Duodenal mucosa (tissue), 2 donors: Measurements from ENCODE around the gene AADACL4.
"Not testable (repeated sequence)": the region's sequence is repeated elsewhere in the genome, so short reads cannot be mapped to it uniquely, and the experiment has no call there.

Experiments used
- H3K27ac ChIP-seq: one replicate; pipeline ENCODE4 v1.7.0; 2013; ENCODE audit warnings: low read depth, low read length
- H3K27me3 ChIP-seq, 2 donors: one replicate each; pipeline ENCODE4 v1.7.0; 2013; ENCODE audit warnings: low read length in 2 of 2, control low read depth in 1 of 2; ENCODE audit not compliant: insufficient read depth in 2 of 2, control insufficient read depth in 1 of 2
- H3K36me3 ChIP-seq, 2 donors: one replicate each; pipeline ENCODE4 v1.7.0; 2013; ENCODE audit warnings: low read length in 2 of 2, control low read depth in 1 of 2; ENCODE audit not compliant: insufficient read depth in 2 of 2, control insufficient read depth in 1 of 2
- H3K4me1 ChIP-seq, 2 donors: one replicate each; pipeline ENCODE4 v1.7.0; 2013; ENCODE audit warnings: low read length in 2 of 2, control low read depth in 1 of 2; ENCODE audit not compliant: insufficient read depth in 2 of 2, control insufficient read depth in 1 of 2
- H3K4me3 ChIP-seq, 2 donors: one replicate each; pipeline ENCODE4 v1.7.0; 2013; ENCODE audit warnings: low read length in 2 of 2, low read depth in 1 of 2
- H3K9ac ChIP-seq, 2 donors: one replicate each; pipeline ENCODE4 v1.7.0; 2013; ENCODE audit warnings: low read length in 2 of 2, low read depth in 1 of 2
- H3K9me3 ChIP-seq, 2 donors: one replicate each; pipeline ENCODE4 v1.7.0; 2013; ENCODE audit warnings: low read length in 2 of 2, control low read depth in 1 of 2; ENCODE audit not compliant: control insufficient read depth in 1 of 2

Gene AADACL4

GRCh38 chr1:12706061-12706460 lies 62.2 kb downstream of the AADACL4 start:
- H3K36me3 ChIP-seq: no peaks in the 10 kb centered on the region
- no peak overlapping the region for H3K27ac ChIP-seq
- H3K4me1 ChIP-seq: no peaks in the 10 kb centered on the region
- H3K27me3 ChIP-seq: no peaks in the 10 kb centered on the region
- no peak overlapping the region for H3K9ac ChIP-seq
- no peak overlapping the region for H3K4me3 ChIP-seq
- peaks cover 8 to 9% of the 10 kb centered on the region in 2 donors for H3K9me3 ChIP-seq

GRCh38 chr1:12708396-12709090 lies 64.7 kb downstream of the AADACL4 start:
- no peaks in the 10 kb centered on the region for H3K4me1 ChIP-seq
- H3K9ac ChIP-seq: no peak overlapping the region
- H3K27me3 ChIP-seq: no peaks in the 10 kb centered on the region
- no peak overlapping the region for H3K4me3 ChIP-seq
- H3K27ac ChIP-seq: no peak overlapping the region
- no peaks in the 10 kb centered on the region for H3K36me3 ChIP-seq
- peaks cover 2 to 7% of the 10 kb centered on the region in 2 donors for H3K9me3 ChIP-seq

GRCh38 chr1:12709091-12709491 lies 65.2 kb downstream of the AADACL4 start:
- peaks cover 0 to 2% of the 10 kb centered on the region in 2 donors for H3K9me3 ChIP-seq
- H3K36me3 ChIP-seq: no peaks in the 10 kb centered on the region
- H3K4me1 ChIP-seq: no peaks in the 10 kb centered on the region
- no peak overlapping the region for H3K9ac ChIP-seq
- no peak overlapping the region for H3K27ac ChIP-seq
- H3K27me3 ChIP-seq: no peaks in the 10 kb centered on the region
- no peak overlapping the region for H3K4me3 ChIP-seq

GRCh38 chr1:12709696-12710095 lies 65.8 kb downstream of the AADACL4 start:
- no peaks in the 10 kb centered on the region for H3K9me3 ChIP-seq
- no peak overlapping the region for H3K27ac ChIP-seq
- no peaks in the 10 kb centered on the region for H3K4me1 ChIP-seq
- no peak overlapping the region for H3K4me3 ChIP-seq
- H3K36me3 ChIP-seq: no peaks in the 10 kb centered on the region
- H3K9ac ChIP-seq: no peak overlapping the region
- no peaks in the 10 kb centered on the region for H3K27me3 ChIP-seq

- no peaks in the 10 kb centered on the region for H3K9me3 ChIP-seq
- no peaks in the 10 kb centered on the region for H3K4me1 ChIP-seq
- H3K27ac ChIP-seq: no peak overlapping the region
- no peak overlapping the region for H3K4me3 ChIP-seq
- H3K27me3 ChIP-seq: no peaks in the 10 kb centered on the region
- H3K36me3 ChIP-seq: no peaks in the 10 kb centered on the region
- no peak overlapping the region for H3K9ac ChIP-seq
Measured at GRCh38 chr1:12711536-12711935, 67.7 kb downstream of the AADACL4 start.

GRCh38 chr1:12712076-12712475 lies 68.2 kb downstream of the AADACL4 start:
- H3K9ac ChIP-seq: no peak overlapping the region
- no peaks in the 10 kb centered on the region for H3K9me3 ChIP-seq
- no peak overlapping the region for H3K4me3 ChIP-seq
- H3K4me1 ChIP-seq: no peaks in the 10 kb centered on the region
- no peak overlapping the region for H3K27ac ChIP-seq
- no peaks in the 10 kb centered on the region for H3K27me3 ChIP-seq
- H3K36me3 ChIP-seq: no peaks in the 10 kb centered on the region

- Histone ChIP-seq H3K9me3 (no peaks in the 10 kb centered on the region), H3K4me1 (no peaks in the 10 kb centered on the region), H3K27me3 (no peaks in the 10 kb centered on the region), H3K9ac (no peak overlapping the region), H3K36me3 (no peaks in the 10 kb centered on the region), H3K27ac (no peak overlapping the region), H3K4me3 (no peak overlapping the region)
Measured at GRCh38 chr1:12712929-12713328, 69.0 kb downstream of the AADACL4 start.

- not testable (repeated sequence) for H3K9me3 ChIP-seq, H3K4me3 ChIP-seq, H3K9ac ChIP-seq, H3K36me3 ChIP-seq, H3K27me3 ChIP-seq, H3K27ac ChIP-seq, H3K4me1 ChIP-seq
Measured at GRCh38 chr1:12713651-12714050, 69.8 kb downstream of the AADACL4 start.

- Histone ChIP-seq H3K9me3 (no peaks in the 10 kb centered on the region), H3K27me3 (no peaks in the 10 kb centered on the region), H3K4me1 (no peaks in the 10 kb centered on the region), H3K9ac (no peak overlapping the region), H3K4me3 (no peak overlapping the region), H3K36me3 (no peaks in the 10 kb centered on the region), H3K27ac (no peak overlapping the region)
Measured at GRCh38 chr1:12714710-12715475, 71.0 kb downstream of the AADACL4 start.

- Histone ChIP-seq H3K9ac (no peak within 1 kb of the TSS), H3K36me3 (no peaks in the 10 kb centered on the region), H3K27ac (no peak within 1 kb of the TSS), H3K27me3 (no peaks in the 10 kb centered on the region), H3K4me1 (no peaks in the 10 kb centered on the region), H3K9me3 (no peaks in the 10 kb centered on the region), H3K4me3 (no peak within 1 kb of the TSS)
Measured at GRCh38 chr1:12715896-12716437, 72.1 kb downstream of the AADACL4 start, which contains the start of gene AADACL3. Gene AADACL3 (plus strand): TSS chr1:12716110. CDS start chr1:12716177, 67 bp downstream.
